ENCODE results near the gene LMBR1.
A peak's percentile ranks its signal among the peaks of the same experiment; 100 is the strongest.

LMBR1 gene

GRCh38 chr7:156635529-156636385 is 257.2 kb downstream of the LMBR1 start:
- Mint-ChIP-seq H3K4me3 (no peak overlapping the region), H3K27me3 (ENCODE audit: low read depth) (peaks cover 16% of the 10 kb centered on the region), H3K27ac (no peak overlapping the region), H3K4me1 (ENCODE audit: low read depth) (peaks cover 27% of the 10 kb centered on the region), H3K36me3 (ENCODE audit: low read depth) (peaks cover 22% of the 10 kb centered on the region), H3K9me3 (peaks cover 8% of the 10 kb centered on the region)

- Mint-ChIP-seq H3K9me3 (peaks cover 12% of the 10 kb centered on the region), H3K36me3 (ENCODE audit: low read depth) (peaks cover 24% of the 10 kb centered on the region), H3K4me3 (no peak overlapping the region), H3K27ac (no peak overlapping the region), H3K27me3 (ENCODE audit: low read depth) (peaks cover 16% of the 10 kb centered on the region), H3K4me1 (ENCODE audit: low read depth) (peaks cover 19% of the 10 kb centered on the region)
Measured at GRCh38 chr7:156634117-156634516, 258.9 kb downstream of the LMBR1 start.

- no peak overlapping the region for H3K4me3 Mint-ChIP-seq
- H3K4me1 Mint-ChIP-seq (ENCODE audit: low read depth), result peaks cover 9% of the 10 kb centered on the region
- peaks cover 16% of the 10 kb centered on the region for H3K27me3 Mint-ChIP-seq (ENCODE audit: low read depth)
- no peak overlapping the region for H3K27ac Mint-ChIP-seq
- H3K36me3 Mint-ChIP-seq (ENCODE audit: low read depth), result peaks cover 26% of the 10 kb centered on the region
- H3K9me3 Mint-ChIP-seq, result peaks cover 21% of the 10 kb centered on the region
Measured at GRCh38 chr7:156629873-156630272, 263.1 kb downstream of the LMBR1 start.

- Mint-ChIP-seq H3K36me3 (ENCODE audit: low read depth) (peaks cover 31% of the 10 kb centered on the region), H3K4me3 (no peak overlapping the region), H3K27ac (peak overlapping the region; percentile 7)
Measured at GRCh38 chr7:156628562-156628961, 264.4 kb downstream of the LMBR1 start.

More at GRCh38 chr7:156628562-156628961, 264.4 kb downstream of the LMBR1 start:
- Mint-ChIP-seq H3K4me1 (ENCODE audit: low read depth) (peaks cover 16% of the 10 kb centered on the region), H3K27me3 (ENCODE audit: low read depth) (peaks cover 17% of the 10 kb centered on the region), H3K9me3 (peaks cover 27% of the 10 kb centered on the region)
